SH-SY5Y (cell line): ENCODE measurements around the gene TNFRSF18.

Experiments
- GATA2 ChIP-seq: IDR thresholded peaks from 2 replicates; pipeline ENCODE4 v1.6.1; 2011; ENCODE audit warnings: mild to moderate bottlenecking, low read depth, low read length
- GATA3 ChIP-seq: IDR thresholded peaks from 2 replicates; pipeline ENCODE4 v1.6.1; 2011; ENCODE audit warnings: low read depth, mild to moderate bottlenecking, low read length, moderate library complexity

GRCh38 chr1:1229770-1230169 lies 23.4 kb upstream of the TNFRSF18 start:
- TF ChIP-seq GATA3: no peak
- no peak for TF ChIP-seq GATA2
